Breast epithelium (tissue), 4 donors: ENCODE data around the gene DRC3. TPM values are rescaled to one million over a fixed set of nuclear protein-coding genes. Genes with fewer than 3 reads are reported as not detected.

Experiments
- DNase-seq, 2 donors: peaks; one replicate each; pipeline ENCODE4 v3.0.0-alpha.2; 2019; ENCODE audit warnings: low spot score in 2 of 2
- H3K27ac ChIP-seq, 2 donors: fragments of 200-600 bp; sonication (generic) in 1 of 2; one replicate each; pipeline ENCODE4 v1.5.1; 2016 to 2019; ENCODE audit warnings: mild to moderate bottlenecking in 1 of 2
- H3K27me3 ChIP-seq, 2 donors: fragments of 200-600 bp; sonication (generic) in 1 of 2; one replicate each; pipeline versions ENCODE4 v1.5.1 to v1.6.0; 2017 to 2019; ENCODE audit warnings: control low read depth in 1 of 2, mild to moderate bottlenecking in 1 of 2
- H3K36me3 ChIP-seq: fragments of 200-600 bp; one replicate; pipeline ENCODE4 v1.5.1; 2019
- H3K4me1 ChIP-seq, 2 donors: fragments of 200-600 bp; sonication (generic); one replicate each; pipeline ENCODE4 v1.5.1; 2016 to 2019; ENCODE audit warnings: control low read depth in 1 of 2
- H3K4me3 ChIP-seq, 3 donors: fragments of 200-600 bp; sonication (generic); 1 replicate in 2 of 3; 2 replicates in 1 of 3; pipeline ENCODE4 v1.5.1; 2016 to 2019; ENCODE audit warnings: mild to moderate bottlenecking in 3 of 3, moderate library complexity in 2 of 3
- H3K9me3 ChIP-seq, 2 donors: fragments of 200-600 bp; sonication (generic) in 1 of 2; one replicate each; pipeline ENCODE4 v1.5.1; 2016 to 2019; ENCODE audit warnings: control low read depth in 1 of 2
- CTCF ChIP-seq, 3 donors: fragments of 450-650 bp; IDR thresholded peaks; one replicate each; pipeline ENCODE4 v1.5.1; 2016 to 2017; ENCODE audit warnings: antibody characterized with exemption in 3 of 3, mild to moderate bottlenecking in 3 of 3, moderate library complexity in 3 of 3
- POLR2A ChIP-seq: fragments of 450-650 bp; IDR thresholded peaks from one replicate; pipeline ENCODE4 v1.6.1; 2016; ENCODE audit warnings: antibody characterized with exemption, mild to moderate bottlenecking, moderate library complexity
- POLR2AphosphoS5 ChIP-seq, 3 donors: sonication (generic); formaldehyde crosslinking; IDR thresholded peaks; one replicate each; pipeline ENCODE4 v1.6.1; 2017; ENCODE audit warnings: antibody characterized with exemption in 3 of 3
- intact Hi-C: fragments of 100-400 bp; cut with DNase I; formaldehyde crosslinking; loops from one replicate; pipeline ENCODE4 v1.15.1; 2023; ENCODE audit warnings: low total_unique reads
- total RNA-seq, 3 donors: library from RNA; depleted of rRNA; stranded (reverse); fragments of >200 nt; gene quantifications; one replicate each; pipeline ENCODE4 v1.1.0, GENCODE V29; 2016

Gene DRC3
- total RNA-seq, 3 donors from 2014 or later, result 0.96 to 18.0 (median 10.5) TPM

- Histone ChIP-seq H3K4me3 (no peak overlapping the region), H3K9me3 (no peaks in the 10 kb centered on the region), H3K27me3 (no peaks in the 10 kb centered on the region), H3K4me1 (peaks cover 0 to 7% of the 10 kb centered on the region in 2 donors), H3K36me3 (no peaks in the 10 kb centered on the region), H3K27ac (peak overlapping the region in 1 of 2 donors; percentile 4)
- intact Hi-C loops, result no loop called here
- DNase-seq, result no peak
- no peak for TF ChIP-seq POLR2A
These were observed 29.8 kb upstream of the DRC3 start for GRCh38 chr17:17942846-17943245.

- no peaks in the 10 kb centered on the region for H3K9me3 ChIP-seq
- H3K27ac ChIP-seq, result peak overlapping the region in 1 of 2 donors; percentile 4
- H3K36me3 ChIP-seq, result no peaks in the 10 kb centered on the region
- H3K4me1 ChIP-seq, result peaks cover 0 to 7% of the 10 kb centered on the region in 2 donors
- no peak overlapping the region for H3K4me3 ChIP-seq
- intact Hi-C loops, result no loop called here
- TF ChIP-seq POLR2A (no peak), CTCF (IDR thresholded peaks at IDR 0.05) (no peak), POLR2AphosphoS5 (IDR thresholded peaks at IDR 0.05) (no peak)
- no peak for DNase-seq
- H3K27me3 ChIP-seq, result no peaks in the 10 kb centered on the region
These were observed 29.2 kb upstream of the DRC3 start for GRCh38 chr17:17943281-17943984.

- Histone ChIP-seq H3K9me3 (no peaks in the 10 kb centered on the region), H3K27ac (no peak overlapping the region), H3K4me3 (no peak overlapping the region), H3K36me3 (no peaks in the 10 kb centered on the region), H3K27me3 (no peaks in the 10 kb centered on the region), H3K4me1 (peaks cover 0 to 7% of the 10 kb centered on the region in 2 donors)
- intact Hi-C loops, result no loop called here
- TF ChIP-seq POLR2A, result no peak
- no peak for TF ChIP-seq POLR2AphosphoS5 (IDR thresholded peaks at IDR 0.05)
- DNase-seq, result no peak
These were observed 28.4 kb upstream of the DRC3 start for GRCh38 chr17:17944242-17944641.

GRCh38 chr17:17944743-17945142, 27.9 kb upstream of the DRC3 start:
- intact Hi-C loops, result no loop called here
- peaks cover 0 to 7% of the 10 kb centered on the region in 2 donors for H3K4me1 ChIP-seq
- no peaks in the 10 kb centered on the region for H3K9me3 ChIP-seq
- H3K4me3 ChIP-seq, result no peak overlapping the region
- DNase-seq, result no peak
- H3K27me3 ChIP-seq, result no peaks in the 10 kb centered on the region
- H3K27ac ChIP-seq, result no peak overlapping the region
- no peaks in the 10 kb centered on the region for H3K36me3 ChIP-seq
- TF ChIP-seq POLR2AphosphoS5 (IDR thresholded peaks at IDR 0.05), result no peak

- no peaks in the 10 kb centered on the region for H3K36me3 ChIP-seq
- peaks cover 0 to under 1% of the 10 kb centered on the region in 2 donors for H3K4me1 ChIP-seq
- no peaks in the 10 kb centered on the region for H3K9me3 ChIP-seq
- no peak for DNase-seq
- intact Hi-C loops, result no loop called here
- no peaks in the 10 kb centered on the region for H3K27me3 ChIP-seq
- no peak overlapping the region for H3K4me3 ChIP-seq
- H3K27ac ChIP-seq, result no peak overlapping the region
- TF ChIP-seq POLR2AphosphoS5 (IDR thresholded peaks at IDR 0.05) (no peak), POLR2A (no peak), CTCF (IDR thresholded peaks at IDR 0.05) (no peak)
These were observed 26.6 kb upstream of the DRC3 start for GRCh38 chr17:17946093-17946492.

GRCh38 chr17:17947309-17947708, 25.4 kb upstream of the DRC3 start:
- intact Hi-C loops, result no loop called here
- Histone ChIP-seq H3K36me3 (no peaks in the 10 kb centered on the region), H3K9me3 (no peaks in the 10 kb centered on the region), H3K27me3 (no peaks in the 10 kb centered on the region), H3K4me1 (no peaks in the 10 kb centered on the region), H3K27ac (no peak overlapping the region), H3K4me3 (no peak overlapping the region)
- TF ChIP-seq POLR2A (no peak), CTCF (IDR thresholded peaks at IDR 0.05) (no peak), POLR2AphosphoS5 (IDR thresholded peaks at IDR 0.05) (no peak)
- DNase-seq, result no peak
